ENCODE measurements around the gene KCNE4. TPM values are rescaled to one million over a fixed set of nuclear protein-coding genes. Genes with fewer than 3 reads are reported as not detected.

KCNE4 gene
- total RNA-seq, 2 experiments from 2014 or later = not detected

DNA sequence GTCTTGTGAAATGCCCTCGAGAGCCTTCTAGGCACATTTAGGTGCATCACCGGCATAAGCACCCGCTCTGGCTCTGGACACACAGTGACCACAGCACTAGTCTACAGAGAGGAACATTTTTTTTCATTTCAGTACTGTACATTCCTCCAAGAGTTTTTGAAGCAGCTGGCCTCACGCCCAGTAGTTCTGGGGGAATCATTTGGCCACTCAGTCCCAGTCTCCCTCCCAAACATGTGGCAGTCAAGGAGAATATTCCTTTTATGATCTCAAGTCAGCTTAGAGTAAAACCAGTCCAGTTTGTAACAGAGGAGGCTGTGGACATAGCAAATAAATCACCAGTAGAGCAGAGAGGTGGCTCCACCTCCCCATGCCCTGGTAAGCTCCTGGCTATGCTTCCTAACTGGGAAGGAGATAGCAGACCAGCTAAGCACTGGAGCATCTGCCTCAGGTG lies 48.1 kb downstream of the KCNE4 start:
- intact Hi-C loops (cut with DNase I, micrococcal nuclease) = no loop called here
- Histone ChIP-seq H3K9me3 (ENCODE audit: control insufficient read depth in 1 of 2, insufficient read depth in 1 of 2, low read length in 2 of 2) (no peaks in the 10 kb centered on the region), H3K36me3 (ENCODE audit: insufficient read depth, low read length) (no peaks in the 10 kb centered on the region), H3K27me3 (ENCODE audit: control insufficient read depth in 1 of 2, insufficient read depth in 2 of 2, low read length in 2 of 2) (peaks cover 0 to 3% of the 10 kb centered on the region in 2 experiments), H3K4me1 (ENCODE audit: insufficient read depth, low read length) (no peaks in the 10 kb centered on the region), H3K27ac (ENCODE audit: low read depth in 1 of 2, low read length in 2 of 2) (no peak overlapping the region), H3K4me3 (ENCODE audit: low read length) (no peak overlapping the region)
- DNase-seq (no peak), ATAC-seq (ENCODE audit: poor library complexity) (no peak)
- Mint-ChIP-seq H3K27ac (no peak overlapping the region), H3K27me3 (no peaks in the 10 kb centered on the region), H3K9me3 (no peaks in the 10 kb centered on the region), H3K4me1 (ENCODE audit: low read depth) (no peaks in the 10 kb centered on the region), H3K36me3 (ENCODE audit: low read depth) (no peaks in the 10 kb centered on the region), H3K4me3 (no peak overlapping the region)
- CTCF ChIA-PET = no interaction called here
- TF ChIP-seq, protein P1, sequence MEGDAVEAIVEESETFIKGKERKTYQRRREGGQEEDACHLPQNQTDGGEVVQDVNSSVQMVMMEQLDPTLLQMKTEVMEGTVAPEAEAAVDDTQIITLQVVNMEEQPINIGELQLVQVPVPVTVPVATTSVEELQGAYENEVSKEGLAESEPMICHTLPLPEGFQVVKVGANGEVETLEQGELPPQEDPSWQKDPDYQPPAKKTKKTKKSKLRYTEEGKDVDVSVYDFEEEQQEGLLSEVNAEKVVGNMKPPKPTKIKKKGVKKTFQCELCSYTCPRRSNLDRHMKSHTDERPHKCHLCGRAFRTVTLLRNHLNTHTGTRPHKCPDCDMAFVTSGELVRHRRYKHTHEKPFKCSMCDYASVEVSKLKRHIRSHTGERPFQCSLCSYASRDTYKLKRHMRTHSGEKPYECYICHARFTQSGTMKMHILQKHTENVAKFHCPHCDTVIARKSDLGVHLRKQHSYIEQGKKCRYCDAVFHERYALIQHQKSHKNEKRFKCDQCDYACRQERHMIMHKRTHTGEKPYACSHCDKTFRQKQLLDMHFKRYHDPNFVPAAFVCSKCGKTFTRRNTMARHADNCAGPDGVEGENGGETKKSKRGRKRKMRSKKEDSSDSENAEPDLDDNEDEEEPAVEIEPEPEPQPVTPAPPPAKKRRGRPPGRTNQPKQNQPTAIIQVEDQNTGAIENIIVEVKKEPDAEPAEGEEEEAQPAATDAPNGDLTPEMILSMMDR (IDR thresholded peaks at IDR 0.05) = no peak
- POLR2A ChIA-PET = no interaction called here

DNA sequence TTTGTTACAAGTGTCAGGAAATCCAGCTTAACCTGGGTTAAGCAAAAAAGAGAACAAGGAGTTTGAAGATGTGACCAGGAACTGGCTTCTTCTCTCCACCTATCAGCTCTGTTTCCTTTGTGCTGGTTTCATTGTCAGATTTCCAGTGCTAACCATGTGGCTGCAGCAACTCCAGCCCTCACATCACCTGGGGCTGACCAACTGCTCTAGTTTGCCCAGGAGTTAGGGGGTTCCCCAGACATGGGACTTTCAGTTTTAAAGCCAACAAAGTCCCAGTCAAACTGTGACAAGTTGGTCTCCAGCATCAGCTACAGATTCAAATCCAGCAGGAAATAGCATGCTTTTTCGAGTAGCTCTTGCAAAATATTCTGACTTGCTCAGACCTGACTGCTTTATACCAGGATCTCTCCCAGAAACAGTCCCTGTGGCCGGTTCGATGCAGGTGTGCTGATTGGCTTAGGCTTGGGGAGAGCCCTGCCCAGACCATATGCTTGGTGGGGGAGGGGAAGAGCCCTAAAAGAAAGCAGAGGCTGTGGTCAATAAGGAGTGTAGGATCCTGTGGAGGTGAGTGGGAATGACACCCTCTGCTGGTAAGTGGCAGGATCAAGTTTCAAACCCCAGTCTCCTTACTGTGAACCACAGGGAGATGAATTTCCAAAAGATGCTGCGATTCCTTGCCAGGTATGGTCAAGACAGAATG lies 49.5 kb downstream of the KCNE4 start:
- H3K27me3 Mint-ChIP-seq = no peaks in the 10 kb centered on the region
- H3K36me3 ChIP-seq (ENCODE audit: insufficient read depth, low read length) = no peaks in the 10 kb centered on the region
- POLR2A ChIA-PET = no interaction called here
- CTCF ChIA-PET = no interaction called here
- intact Hi-C loops (cut with DNase I, micrococcal nuclease) = no loop called here
- H3K27me3 ChIP-seq (ENCODE audit: control insufficient read depth in 1 of 2, insufficient read depth in 2 of 2, low read length in 2 of 2) = peaks cover 0 to 3% of the 10 kb centered on the region in 2 experiments
- H3K9me3 Mint-ChIP-seq = no peaks in the 10 kb centered on the region
- DNase-seq = no peak
- no peaks in the 10 kb centered on the region for H3K36me3 Mint-ChIP-seq (ENCODE audit: low read depth)
- no peaks in the 10 kb centered on the region for H3K9me3 ChIP-seq (ENCODE audit: control insufficient read depth in 1 of 2, insufficient read depth in 1 of 2, low read length in 2 of 2)
- H3K4me1 Mint-ChIP-seq (ENCODE audit: low read depth) = no peaks in the 10 kb centered on the region
- H3K27ac ChIP-seq (ENCODE audit: low read depth in 1 of 2, low read length in 2 of 2) = no peak overlapping the region
- H3K4me1 ChIP-seq (ENCODE audit: insufficient read depth, low read length) = no peaks in the 10 kb centered on the region
- no peak overlapping the region for H3K27ac Mint-ChIP-seq
- H3K4me3 ChIP-seq (ENCODE audit: low read length) = no peak overlapping the region
- ATAC-seq (ENCODE audit: poor library complexity) = no peak
- no peak overlapping the region for H3K4me3 Mint-ChIP-seq
- TF ChIP-seq, protein P1 (IDR thresholded peaks at IDR 0.05) = no peak

DNA sequence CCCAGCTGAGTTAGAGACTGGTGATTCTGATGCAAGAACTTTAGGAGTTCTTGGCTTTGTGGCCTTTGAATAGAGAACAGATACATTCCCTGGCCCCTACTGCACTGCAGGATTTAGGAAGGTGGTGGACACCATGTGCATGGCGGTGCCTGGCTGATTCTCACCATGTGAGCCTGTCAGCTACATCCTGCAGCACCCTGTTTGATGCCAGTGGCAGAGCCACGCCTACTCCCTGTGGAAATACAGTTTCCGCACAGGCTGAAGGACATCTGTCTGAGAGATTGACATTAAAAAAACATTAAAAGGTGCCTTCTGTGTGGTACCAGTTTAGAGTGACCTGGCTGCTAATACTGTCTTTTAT lies 50.0 kb downstream of the KCNE4 start:
- Histone ChIP-seq H3K9me3 (ENCODE audit: control insufficient read depth in 1 of 2, insufficient read depth in 1 of 2, low read length in 2 of 2) (no peaks in the 10 kb centered on the region), H3K4me1 (ENCODE audit: insufficient read depth, low read length) (no peaks in the 10 kb centered on the region), H3K27me3 (ENCODE audit: control insufficient read depth in 1 of 2, insufficient read depth in 2 of 2, low read length in 2 of 2) (no peaks in the 10 kb centered on the region), H3K4me3 (ENCODE audit: low read length) (no peak overlapping the region), H3K27ac (ENCODE audit: low read depth in 1 of 2, low read length in 2 of 2) (no peak overlapping the region), H3K36me3 (ENCODE audit: insufficient read depth, low read length) (no peaks in the 10 kb centered on the region)
- TF ChIP-seq, protein P1 (IDR thresholded peaks at IDR 0.05) = no peak
- no peaks in the 10 kb centered on the region for H3K4me1 Mint-ChIP-seq (ENCODE audit: low read depth)
- H3K27ac Mint-ChIP-seq = no peak overlapping the region
- no peaks in the 10 kb centered on the region for H3K9me3 Mint-ChIP-seq
- no peak overlapping the region for H3K4me3 Mint-ChIP-seq
- DNase-seq (no peak), ATAC-seq (ENCODE audit: poor library complexity) (no peak)
- intact Hi-C loops (cut with DNase I, micrococcal nuclease) = no loop called here
- no peaks in the 10 kb centered on the region for H3K36me3 Mint-ChIP-seq (ENCODE audit: low read depth)
- CTCF ChIA-PET = no interaction called here
- H3K27me3 Mint-ChIP-seq = no peaks in the 10 kb centered on the region
- POLR2A ChIA-PET = no interaction called here
